Stomach (tissue), 9 donors: Measurements from ENCODE around the gene DAPK2. TPM values are rescaled to one million over a fixed set of nuclear protein-coding genes. Genes with fewer than 3 reads are reported as not detected.
A peak's percentile ranks its signal among the peaks of the same experiment; 100 is the strongest.

Experiments
- DNase-seq, 2 donors: peaks; one replicate each; pipeline versions ENCODE4 v3.0.0 to v3.0.0-alpha.2; 2013 to 2019
- H3K27ac ChIP-seq, 5 donors: fragments of 200-600 bp in 4 of 5; sonication (generic) in 4 of 5; one replicate each; pipeline ENCODE4 v1.5.1; 2013 to 2019; ENCODE audit warnings: mild to moderate bottlenecking in 1 of 5, moderate library complexity in 1 of 5
- H3K27me3 ChIP-seq, 3 donors: fragments of 200-600 bp; sonication (generic); one replicate each; pipeline ENCODE4 v1.5.1; 2017 to 2019; ENCODE audit warnings: mixed run types in 1 of 3
- H3K36me3 ChIP-seq, 4 donors: fragments of 200-600 bp; sonication (generic); 1 replicate in 3 of 4; 2 replicates in 1 of 4; pipeline ENCODE4 v1.5.1; 2016 to 2019
- H3K4me1 ChIP-seq, 4 donors: fragments of 200-600 bp; sonication (generic); one replicate each; pipeline ENCODE4 v1.5.1; 2016 to 2019
- H3K4me3 ChIP-seq, 4 donors: fragments of 200-600 bp; sonication (generic) in 3 of 4; one replicate each; pipeline ENCODE4 v1.5.1; 2016 to 2019; ENCODE audit warnings: mild to moderate bottlenecking in 1 of 4
- H3K9me3 ChIP-seq, 4 donors: fragments of 200-600 bp; sonication (generic); one replicate each; pipeline ENCODE4 v1.5.1; 2016 to 2019
- EP300 ChIP-seq: sonication (generic); formaldehyde crosslinking; IDR thresholded peaks from one replicate; pipeline ENCODE4 v1.6.1; 2017; ENCODE audit warnings: antibody characterized with exemption
- POLR2A ChIP-seq, 4 donors: fragments of 450-650 bp; IDR thresholded peaks; one replicate each; pipeline ENCODE4 v1.6.1; 2016; ENCODE audit warnings: antibody characterized with exemption in 4 of 4, control low read depth in 2 of 4, mild to moderate bottlenecking in 1 of 4, moderate library complexity in 1 of 4
- POLR2AphosphoS5 ChIP-seq, 3 donors: sonication (generic); formaldehyde crosslinking; IDR thresholded peaks; one replicate each; pipeline ENCODE4 v1.6.1; 2016; ENCODE audit warnings: antibody characterized with exemption in 3 of 3
- WGBS, 5 donors: extraction: QIAGEN DNeasy Blood & Tissue Kit in 3 of 5; methylation state at CpG; one replicate each; pipeline versions ENCODE4 v1.1.5 to v1.1.7; 2013 to 2018; 5-methylcytosine and 5-hydroxymethylcytosine counted together
- intact Hi-C: fragments of 100-400 bp; cut with DNase I; formaldehyde crosslinking; loops from one replicate; pipeline ENCODE4 v1.15.1; 2023; ENCODE audit warnings: low total_unique reads
- polyA plus RNA-seq, 3 donors: library from polyadenylated mRNA; stranded (reverse); fragments of 200-250 nt; gene quantifications; one replicate each; pipeline ENCODE4 v1.2.3, GENCODE V29; 2013
- total RNA-seq, 5 donors: library from RNA; depleted of rRNA; stranded (reverse); fragments of >200 nt; gene quantifications; one replicate each; pipeline versions ENCODE4 v1.1.0 to v1.2.3, GENCODE V29; 2014 to 2016
- TF ChIP-seq, protein P1 (sequence below), 7 experiments: fragments of 450-650 bp in 4 of 7; fragments of 200-600 bp in 3 of 7; sonication (generic) in 3 of 7; IDR thresholded peaks; one replicate each; pipeline ENCODE4 v1.5.1; 2016 to 2019; ENCODE audit warnings: antibody characterized with exemption in 7 of 7, control low read depth in 2 of 7, mild to moderate bottlenecking in 1 of 7
- donor health status: healthy with polysubstance abuse.
- donor health status: Bipolar disorder and iron deficiency.
- donor health status: healthy.

The DAPK2 gene
- total and polyA plus RNA-seq, 8 donors = 5.2 to 178 (median 16.6) TPM

DNA sequence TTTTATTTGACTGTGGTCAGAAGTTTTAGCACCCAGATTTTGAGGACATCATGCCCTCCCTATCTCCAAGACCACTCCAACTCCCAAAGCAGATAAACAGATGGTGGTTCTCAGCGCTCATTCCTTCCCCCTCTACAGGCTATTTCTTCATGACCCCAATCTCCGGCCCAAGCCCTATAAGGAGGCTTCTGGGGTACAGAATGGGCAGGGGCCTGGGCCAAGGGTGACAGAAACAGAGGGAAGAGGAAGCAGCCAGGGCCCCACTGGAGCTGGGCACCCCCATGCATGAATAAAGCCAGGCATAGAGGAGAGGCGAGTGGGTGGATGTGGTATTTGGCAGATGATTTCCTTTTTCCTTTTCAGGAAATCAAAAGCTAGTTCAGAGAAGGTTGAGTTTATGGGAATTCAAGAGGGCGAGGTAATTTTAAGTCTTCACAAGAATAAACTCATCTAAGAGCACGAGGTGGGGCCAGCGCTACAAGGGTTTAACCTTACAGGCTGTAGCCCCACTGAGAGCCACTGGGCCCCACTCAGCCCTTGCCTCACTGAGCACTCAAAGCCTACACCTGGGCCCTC is 107.7 kb downstream of the DAPK2 start:
- Histone ChIP-seq H3K27ac (peak overlapping the region in 3 of 5 donors; percentile 65 to 77 (median 74)), H3K36me3 (no peaks in the 10 kb centered on the region), H3K27me3 (no peaks in the 10 kb centered on the region), H3K9me3 (no peaks in the 10 kb centered on the region), H3K4me1 (peaks cover 0 to 38% (median 9%) of the 10 kb centered on the region in 4 donors), H3K4me3 (no peak overlapping the region)
- intact Hi-C loops = no loop called here
- no peak for DNase-seq
- 63 to 86% (median 77%) methylated on average over 6 of the region's 6 CpGs for WGBS, 5 donors
- TF ChIP-seq POLR2A (IDR thresholded peaks at IDR 0.05) (no peak), POLR2AphosphoS5 (IDR thresholded peaks at IDR 0.05) (no peak)

DNA sequence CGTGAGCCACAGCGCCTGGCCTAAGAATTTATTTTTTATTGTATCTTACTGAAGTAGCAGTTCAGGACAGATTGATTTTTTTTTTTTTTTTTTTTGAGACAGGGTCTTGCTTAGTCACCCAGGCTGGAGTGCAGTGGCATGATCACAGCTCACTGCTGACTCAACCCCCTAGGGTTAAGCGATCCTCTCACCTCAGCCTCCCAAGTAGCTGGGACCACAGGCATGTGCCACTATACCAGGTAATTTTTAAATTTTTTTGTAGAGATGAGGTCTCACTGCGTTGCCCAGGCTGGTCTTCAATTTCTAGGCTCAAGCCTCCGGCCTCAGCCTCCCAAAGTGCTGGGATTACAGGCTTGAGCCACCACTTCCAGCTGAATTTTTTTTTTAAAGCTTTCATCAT is 112.8 kb downstream of the DAPK2 start:
- 94 to 100% (median 96%) methylated on average over 5 of the region's 5 CpGs for WGBS, 5 donors

DNA sequence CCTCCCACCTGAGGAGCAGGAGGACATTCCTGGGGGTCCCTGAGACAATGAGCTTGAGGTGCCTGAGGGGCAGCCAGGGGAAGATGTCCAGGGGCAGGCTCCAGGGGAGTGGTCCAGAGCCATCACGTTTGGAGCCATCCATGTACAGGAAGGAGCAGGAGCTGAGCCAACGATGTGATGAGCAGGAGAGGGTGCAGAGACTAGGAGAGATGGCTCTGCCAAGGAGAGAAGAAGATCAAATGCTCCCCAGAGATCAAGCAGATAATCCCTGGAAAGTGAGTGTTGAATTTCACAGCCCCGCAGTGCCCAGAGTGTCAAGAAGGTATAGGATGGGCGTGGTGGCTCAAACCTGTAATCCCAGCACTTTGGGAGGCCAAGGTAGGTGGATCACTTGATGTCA is 114.7 kb downstream of the DAPK2 start:
- Histone ChIP-seq H3K9me3 (no peaks in the 10 kb centered on the region), H3K27ac (no peak overlapping the region), H3K27me3 (no peaks in the 10 kb centered on the region), H3K4me3 (no peak overlapping the region), H3K36me3 (peaks cover 0 to 6% (median 0%) of the 10 kb centered on the region in 4 donors), H3K4me1 (no peaks in the 10 kb centered on the region)
- peak in 1 of 2 donors; percentile 17 for DNase-seq
- intact Hi-C loops = no loop called here
- no peak for TF ChIP-seq POLR2AphosphoS5 (IDR thresholded peaks at IDR 0.05)
- no peak for TF ChIP-seq EP300
- 75 to 86% (median 83%) methylated on average over 4 of the region's 4 CpGs for WGBS, 5 donors

More for the DNA sequence above, 112.8 kb downstream of the DAPK2 start:
- no peaks in the 10 kb centered on the region for H3K9me3 ChIP-seq
- peaks cover 0 to 6% (median 0%) of the 10 kb centered on the region in 4 donors for H3K4me1 ChIP-seq
- intact Hi-C loops = no loop called here
- H3K27me3 ChIP-seq = no peaks in the 10 kb centered on the region
- TF ChIP-seq, protein P1, sequence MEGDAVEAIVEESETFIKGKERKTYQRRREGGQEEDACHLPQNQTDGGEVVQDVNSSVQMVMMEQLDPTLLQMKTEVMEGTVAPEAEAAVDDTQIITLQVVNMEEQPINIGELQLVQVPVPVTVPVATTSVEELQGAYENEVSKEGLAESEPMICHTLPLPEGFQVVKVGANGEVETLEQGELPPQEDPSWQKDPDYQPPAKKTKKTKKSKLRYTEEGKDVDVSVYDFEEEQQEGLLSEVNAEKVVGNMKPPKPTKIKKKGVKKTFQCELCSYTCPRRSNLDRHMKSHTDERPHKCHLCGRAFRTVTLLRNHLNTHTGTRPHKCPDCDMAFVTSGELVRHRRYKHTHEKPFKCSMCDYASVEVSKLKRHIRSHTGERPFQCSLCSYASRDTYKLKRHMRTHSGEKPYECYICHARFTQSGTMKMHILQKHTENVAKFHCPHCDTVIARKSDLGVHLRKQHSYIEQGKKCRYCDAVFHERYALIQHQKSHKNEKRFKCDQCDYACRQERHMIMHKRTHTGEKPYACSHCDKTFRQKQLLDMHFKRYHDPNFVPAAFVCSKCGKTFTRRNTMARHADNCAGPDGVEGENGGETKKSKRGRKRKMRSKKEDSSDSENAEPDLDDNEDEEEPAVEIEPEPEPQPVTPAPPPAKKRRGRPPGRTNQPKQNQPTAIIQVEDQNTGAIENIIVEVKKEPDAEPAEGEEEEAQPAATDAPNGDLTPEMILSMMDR (IDR thresholded peaks at IDR 0.05) = no peak
- no peak for TF ChIP-seq POLR2A (IDR thresholded peaks at IDR 0.05)
- H3K36me3 ChIP-seq = peaks cover 0 to 6% (median 0%) of the 10 kb centered on the region in 4 donors
- no peak overlapping the region for H3K4me3 ChIP-seq
- DNase-seq = no peak
- no peak overlapping the region for H3K27ac ChIP-seq

DNA sequence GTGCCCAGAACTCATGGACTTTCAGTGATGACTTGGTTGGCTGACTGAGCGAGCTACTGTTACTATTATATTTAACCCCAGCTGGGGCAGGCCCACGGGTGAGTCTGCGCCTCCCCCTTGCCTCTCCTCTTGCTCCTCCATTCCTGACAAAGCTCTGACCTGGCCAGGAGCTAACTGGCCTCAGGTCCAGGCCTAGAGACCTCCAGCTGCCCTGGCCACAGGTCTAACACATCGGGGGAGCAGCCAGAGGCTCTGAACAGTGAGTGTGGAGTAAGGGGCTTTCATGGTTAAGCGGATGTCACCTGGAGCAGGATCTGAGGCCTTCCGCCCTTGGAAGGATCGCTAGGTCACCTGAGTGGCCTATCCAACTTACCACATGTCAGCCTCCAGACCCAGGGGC is 116.3 kb downstream of the DAPK2 start:
- TF ChIP-seq POLR2A (IDR thresholded peaks at IDR 0.05) = no peak
- no peak for TF ChIP-seq EP300
- TF ChIP-seq POLR2AphosphoS5 (IDR thresholded peaks at IDR 0.05) = no peak
- TF ChIP-seq, protein P1 (IDR thresholded peaks at IDR 0.05) = no peak
- Histone ChIP-seq H3K27ac (no peak overlapping the region), H3K4me3 (no peak overlapping the region), H3K27me3 (no peaks in the 10 kb centered on the region), H3K9me3 (no peaks in the 10 kb centered on the region), H3K36me3 (peaks cover 0 to 6% (median 0%) of the 10 kb centered on the region in 4 donors), H3K4me1 (peaks cover 5 to 15% (median 13%) of the 10 kb centered on the region in 4 donors)
- WGBS, 5 donors = 94 to 98% (median 96%) methylated on average over 3 to 7 of the region's 7 CpGs
- no peak for DNase-seq
- intact Hi-C loops = no loop called here

DNA sequence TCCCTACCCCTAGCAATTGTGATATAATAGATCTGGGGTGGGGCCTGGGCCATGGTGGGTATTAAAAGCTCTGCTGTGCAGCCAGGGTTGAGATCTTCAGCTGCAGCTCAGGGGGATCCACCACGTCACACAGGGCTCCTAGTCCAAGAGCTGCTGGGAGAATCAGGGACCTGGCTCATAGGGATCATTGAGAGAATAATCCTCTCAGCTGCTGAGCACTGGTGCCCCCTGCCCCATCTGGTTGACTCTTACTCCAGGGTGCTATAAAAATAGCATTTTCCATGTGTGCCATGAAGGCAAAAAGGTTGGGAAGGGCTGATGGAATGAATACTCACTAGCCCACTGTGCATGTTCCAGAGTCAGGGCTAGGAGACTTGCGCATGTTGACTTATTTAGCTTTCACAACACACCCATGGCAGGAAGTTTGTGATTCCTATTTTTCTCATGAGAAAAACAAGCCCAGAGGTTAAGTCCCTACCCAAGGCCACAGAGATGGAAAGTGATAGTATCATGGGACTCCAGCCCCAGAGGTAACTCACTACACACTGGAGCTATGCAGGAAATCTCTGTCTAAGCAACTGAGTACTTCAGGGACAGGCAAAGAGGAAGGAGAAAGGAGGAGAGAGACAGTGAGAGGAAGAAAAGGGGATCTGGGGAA is 118.0 kb downstream of the DAPK2 start:
- 86 to 99% (median 92%) methylated on average over 1 to 2 of the region's 2 CpGs for WGBS, 5 donors
- Histone ChIP-seq H3K9me3 (no peaks in the 10 kb centered on the region), H3K36me3 (peaks cover 0 to 18% (median 7%) of the 10 kb centered on the region in 4 donors), H3K4me3 (no peak overlapping the region), H3K27ac (no peak overlapping the region), H3K4me1 (peaks cover 5 to 16% (median 14%) of the 10 kb centered on the region in 4 donors), H3K27me3 (no peaks in the 10 kb centered on the region)
- TF ChIP-seq EP300 = no peak
- TF ChIP-seq, protein P1 (IDR thresholded peaks at IDR 0.05) = no peak
- no peak for TF ChIP-seq POLR2A (IDR thresholded peaks at IDR 0.05)
- no peak for TF ChIP-seq POLR2AphosphoS5 (IDR thresholded peaks at IDR 0.05)
- intact Hi-C loops = no loop called here
- DNase-seq = no peak
